ENCODE data around the gene ELMOD1.

GRCh38 chr11:107648242-107648641 is 57.3 kb downstream of the ELMOD1 start:
- TF ChIP-seq CTCF (conservative IDR thresholded peaks at IDR 0.05; ENCODE audit: low read length) (no peak), EZH2phosphoT487 (IDR thresholded peaks at IDR 0.05; ENCODE audit: borderline replicate concordance, low read depth, low read length) (no peak)

Measured in OCI-LY7 (cell line).